Measurements from ENCODE around the gene CANX.

Gene CANX

DNA sequence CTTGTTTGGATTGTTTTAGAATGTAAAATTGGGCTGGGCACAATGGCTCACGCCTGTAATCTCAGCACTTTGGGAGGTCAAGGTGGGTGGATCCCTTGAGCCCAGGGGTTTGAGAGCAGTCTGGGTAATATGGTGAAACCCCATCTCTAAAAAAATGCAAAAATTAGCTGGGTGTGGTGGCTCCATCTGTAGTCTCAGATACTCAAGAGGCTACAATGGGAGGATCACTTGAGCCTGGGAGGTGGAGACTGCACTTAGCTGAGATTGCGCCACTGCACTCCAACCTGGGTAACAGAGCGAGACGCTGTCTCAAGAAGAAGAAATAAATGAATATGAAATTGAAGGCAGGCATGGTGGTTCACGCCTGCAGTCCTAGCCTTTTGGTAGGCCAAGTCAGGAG lies 55.2 kb downstream of the CANX start:
- DNase-seq (ENCODE audit: low spot score), result no peak

DNA sequence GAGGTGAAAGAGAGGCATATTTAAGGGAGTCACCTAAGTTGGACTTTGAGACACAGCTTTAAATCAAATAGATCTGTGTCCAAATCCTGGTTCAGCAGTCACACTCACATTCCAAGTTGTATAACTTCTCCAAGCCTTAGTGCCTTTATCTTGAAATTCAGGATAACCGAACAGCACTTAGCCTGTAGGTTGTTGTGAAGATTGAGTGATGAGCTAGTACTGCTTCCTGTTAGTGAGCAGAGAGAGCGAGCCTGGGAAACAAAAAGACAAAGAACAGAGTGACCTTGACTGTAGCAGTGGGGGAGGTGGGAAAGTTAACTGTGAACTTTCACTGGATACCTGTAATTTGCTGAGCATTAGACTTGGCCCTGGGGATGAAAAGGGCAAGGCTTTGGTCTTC lies 56.3 kb downstream of the CANX start:
- DNase-seq (ENCODE audit: low spot score), result no peak

DNA sequence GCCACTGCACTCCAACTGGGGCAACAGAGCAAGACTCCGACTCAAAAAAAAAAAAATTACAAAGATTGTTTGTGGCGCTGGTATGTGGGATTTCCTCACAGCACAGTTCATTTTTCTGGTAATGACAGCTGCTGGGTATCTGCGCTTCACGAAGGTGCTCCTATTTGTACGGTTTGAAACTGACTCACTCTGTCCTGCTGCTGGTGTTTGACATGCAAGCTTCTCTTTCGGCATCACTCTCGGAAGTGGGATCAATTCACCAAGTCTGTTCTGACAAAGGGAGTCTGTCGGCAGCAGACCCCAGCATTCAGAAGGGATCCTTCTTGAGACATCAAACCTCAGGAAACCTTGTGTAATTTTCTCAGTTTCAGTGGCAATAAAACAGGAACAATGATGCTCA lies 60.2 kb downstream of the CANX start:
- DNase-seq (ENCODE audit: low spot score), result no peak

DNA sequence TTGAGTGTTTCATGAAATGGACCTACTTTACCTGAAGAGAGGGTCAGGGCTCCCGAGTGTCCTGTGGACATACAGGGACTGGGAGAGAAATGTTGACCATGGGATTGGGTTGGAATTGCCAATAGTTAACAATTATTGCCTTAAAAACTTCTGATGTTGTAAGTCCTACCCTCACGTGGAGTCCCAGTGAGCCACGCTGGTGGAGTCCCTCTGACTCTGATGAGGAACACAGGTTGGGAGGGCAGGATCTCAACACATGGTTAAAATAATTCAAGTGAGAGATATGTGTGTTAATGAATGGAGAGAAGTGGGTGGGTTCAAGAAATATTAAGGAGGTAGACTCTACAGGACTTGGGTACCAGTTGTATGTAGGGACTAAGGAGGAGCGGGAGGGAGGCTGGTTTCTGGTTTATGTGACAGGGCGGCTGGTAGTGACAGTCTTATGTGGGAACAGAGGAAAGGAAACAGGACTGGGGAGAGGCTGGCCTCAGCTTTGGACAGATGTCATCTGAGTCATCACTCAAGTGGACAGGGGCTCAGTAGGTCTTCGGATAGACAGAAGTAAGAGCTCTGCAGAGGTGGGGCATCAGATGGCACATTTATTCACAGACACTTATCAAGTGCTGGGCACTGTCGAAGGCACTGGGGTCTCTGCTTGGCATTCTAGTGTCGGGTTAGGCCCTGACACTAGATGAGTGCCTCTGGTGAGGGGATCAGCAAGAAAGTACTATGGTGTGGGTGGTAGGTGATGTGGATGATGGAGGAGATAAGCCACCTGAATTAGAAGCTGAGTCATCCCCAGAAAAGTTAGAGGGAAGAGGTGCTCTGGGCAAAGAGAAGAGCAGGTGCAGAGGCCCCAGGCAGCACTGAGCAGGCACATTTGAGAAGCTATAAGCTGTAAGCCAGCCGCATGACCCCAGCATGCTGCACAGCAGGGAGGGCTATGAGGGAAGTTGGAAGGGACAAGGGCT lies 61.1 kb downstream of the CANX start:
- DNase-seq (ENCODE audit: low spot score), result peak; percentile 30

DNA sequence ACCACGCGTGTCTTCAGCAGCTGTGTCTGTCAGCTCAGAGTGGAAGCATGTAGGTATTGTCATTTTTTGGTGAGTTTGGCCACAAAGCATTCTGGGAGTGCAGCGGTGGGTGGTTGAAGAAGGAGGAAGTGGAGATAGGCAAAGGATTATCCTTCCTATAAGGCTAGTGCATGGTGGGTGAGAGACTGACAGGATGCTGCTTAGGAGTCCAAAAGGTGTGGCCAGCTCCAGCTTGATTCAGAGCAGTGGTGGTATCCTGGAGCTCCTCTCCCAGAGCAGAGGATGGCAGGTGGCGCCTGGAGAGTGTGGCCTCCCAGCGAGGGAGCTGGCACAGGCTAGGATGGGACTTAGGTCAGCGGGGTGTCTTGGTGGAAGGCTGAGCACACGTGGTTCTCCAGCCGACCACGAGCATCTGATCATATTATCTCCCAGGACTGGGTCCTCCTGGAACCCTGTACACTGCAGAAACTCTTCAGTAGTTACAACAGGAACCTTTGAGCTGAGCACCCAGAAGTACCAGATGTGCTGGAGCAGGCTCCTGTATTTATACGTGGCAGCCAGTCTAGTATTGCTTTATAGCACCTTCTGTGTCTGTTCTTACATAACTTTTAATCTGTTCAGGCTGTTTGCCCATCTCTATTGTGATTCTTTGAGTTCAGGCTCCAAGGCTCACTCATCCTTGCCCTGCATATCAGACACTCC lies 63.5 kb downstream of the CANX start:
- no peak for DNase-seq (ENCODE audit: low spot score)

DNA sequence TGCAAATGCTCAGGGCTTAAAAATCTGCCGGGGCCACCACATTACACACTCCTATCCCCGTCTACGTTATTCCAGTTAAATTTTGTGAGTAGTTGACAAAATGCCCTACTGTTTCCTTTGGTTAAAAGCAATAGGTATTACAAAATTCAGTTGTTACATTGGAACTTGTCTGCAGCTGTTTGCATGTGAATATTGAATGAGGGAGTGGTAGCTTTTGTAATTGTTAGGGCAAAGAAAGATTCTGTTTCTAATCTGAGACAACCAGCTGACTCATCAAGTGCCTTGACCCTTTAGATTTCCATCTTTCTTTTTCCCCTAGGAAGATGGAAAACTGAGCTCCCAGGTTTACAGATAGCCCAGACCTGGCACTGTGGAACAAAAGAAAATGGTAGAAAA lies 64.0 kb downstream of the CANX start:
- no peak for DNase-seq (ENCODE audit: low spot score)

DNA sequence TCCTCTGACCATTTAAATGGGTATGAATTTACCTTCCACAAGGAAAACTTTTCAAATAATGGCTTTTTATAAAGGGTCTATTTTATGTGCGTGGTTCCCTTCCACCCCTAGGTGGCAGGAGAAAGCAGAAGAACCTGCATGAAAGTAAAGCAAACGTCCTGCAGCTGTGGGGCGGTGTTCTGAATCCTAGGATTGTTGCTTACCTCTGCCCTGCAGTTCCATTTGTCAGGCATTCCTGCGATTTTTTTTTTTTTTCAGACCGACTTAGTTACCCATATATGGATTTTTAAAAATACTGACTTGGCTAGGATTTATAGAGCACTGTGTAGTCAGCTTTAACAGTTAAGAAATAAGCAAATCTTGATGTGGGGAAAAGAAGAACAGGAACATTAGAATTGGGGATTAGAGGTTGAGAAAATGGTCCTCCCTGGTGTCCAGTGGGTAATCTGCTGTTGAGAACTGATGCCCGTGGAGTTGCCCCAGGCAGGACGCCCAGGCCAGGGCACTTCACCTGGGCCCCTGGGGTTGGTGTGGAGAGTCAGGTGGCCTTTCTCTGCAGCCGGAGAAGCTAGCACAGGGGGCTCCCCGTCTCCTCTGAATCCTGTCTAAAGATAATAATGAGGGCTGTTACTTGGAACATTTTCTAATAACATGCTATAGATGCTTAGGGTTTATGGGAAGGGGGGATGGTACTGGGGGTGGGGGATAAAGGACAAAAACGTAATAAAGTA lies 64.6 kb downstream of the CANX start:
- peak; percentile 82 for DNase-seq (ENCODE audit: low spot score)

DNA sequence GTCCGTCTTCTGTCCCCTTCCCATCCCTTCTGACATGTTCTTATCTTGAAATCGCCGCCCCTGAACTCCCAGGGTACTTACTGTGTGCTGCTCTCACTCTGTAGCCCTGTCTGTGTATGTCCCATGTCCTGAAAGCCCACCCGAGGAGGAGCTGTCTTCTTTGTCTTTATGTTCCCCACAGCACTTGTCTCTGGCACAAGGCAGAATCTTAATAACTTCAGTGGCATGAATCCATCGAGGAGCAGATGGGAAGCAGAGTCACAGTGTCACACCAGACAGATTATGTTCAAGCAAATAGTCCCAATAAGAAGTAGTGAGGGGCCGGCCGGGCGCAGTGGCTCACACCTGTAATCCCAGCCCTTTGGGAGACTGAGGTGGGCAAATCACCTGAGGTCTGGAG lies 65.3 kb downstream of the CANX start:
- DNase-seq (ENCODE audit: low spot score), result peak; percentile 23

DNA sequence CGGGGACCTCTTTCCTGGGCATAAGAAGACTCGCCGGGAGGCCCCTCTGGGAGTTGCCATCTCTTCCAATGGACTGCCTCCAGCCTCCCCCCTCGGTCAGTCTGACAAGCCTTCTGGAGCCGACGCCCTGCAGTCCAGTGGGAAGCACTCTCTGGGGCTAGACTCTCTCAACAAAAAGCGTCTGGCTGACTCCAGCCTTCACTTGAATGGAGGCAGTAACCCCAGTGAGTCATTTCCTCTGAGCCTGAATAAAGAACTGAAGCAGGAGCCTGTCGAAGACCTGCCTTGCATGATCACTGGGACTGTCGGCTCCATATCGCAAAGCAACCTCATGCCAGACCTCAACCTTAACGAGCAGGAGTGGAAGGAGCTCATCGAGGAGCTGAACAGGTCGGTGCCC lies 66.6 kb downstream of the CANX start:
- peak; percentile 17 for DNase-seq (ENCODE audit: low spot score)

DNA sequence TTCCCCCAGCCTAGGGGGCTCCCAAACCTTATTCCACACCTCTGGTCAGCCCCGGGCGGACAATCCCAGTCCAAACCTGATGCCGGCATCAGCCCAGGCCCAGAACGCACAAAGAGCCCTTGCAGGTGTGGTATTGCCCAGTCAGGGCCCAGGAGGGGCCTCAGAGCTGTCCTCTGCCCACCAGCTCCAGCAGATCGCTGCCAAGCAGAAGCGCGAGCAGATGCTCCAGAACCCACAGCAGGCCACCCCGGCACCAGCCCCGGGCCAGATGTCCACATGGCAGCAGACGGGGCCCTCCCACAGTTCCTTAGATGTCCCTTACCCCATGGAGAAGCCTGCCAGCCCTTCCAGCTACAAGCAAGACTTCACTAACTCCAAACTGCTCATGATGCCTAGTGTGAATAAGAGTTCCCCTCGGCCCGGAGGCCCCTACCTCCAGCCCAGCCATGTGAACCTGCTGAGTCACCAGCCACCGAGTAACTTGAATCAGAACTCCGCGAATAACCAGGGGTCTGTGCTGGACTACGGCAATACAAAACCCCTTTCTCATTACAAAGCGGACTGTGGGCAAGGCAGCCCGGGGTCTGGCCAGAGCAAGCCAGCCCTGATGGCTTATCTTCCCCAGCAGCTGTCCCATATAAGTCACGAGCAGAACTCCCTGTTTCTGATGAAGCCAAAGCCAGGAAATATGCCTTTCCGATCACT lies 67.4 kb downstream of the CANX start:
- DNase-seq (ENCODE audit: low spot score), result no peak

DNA sequence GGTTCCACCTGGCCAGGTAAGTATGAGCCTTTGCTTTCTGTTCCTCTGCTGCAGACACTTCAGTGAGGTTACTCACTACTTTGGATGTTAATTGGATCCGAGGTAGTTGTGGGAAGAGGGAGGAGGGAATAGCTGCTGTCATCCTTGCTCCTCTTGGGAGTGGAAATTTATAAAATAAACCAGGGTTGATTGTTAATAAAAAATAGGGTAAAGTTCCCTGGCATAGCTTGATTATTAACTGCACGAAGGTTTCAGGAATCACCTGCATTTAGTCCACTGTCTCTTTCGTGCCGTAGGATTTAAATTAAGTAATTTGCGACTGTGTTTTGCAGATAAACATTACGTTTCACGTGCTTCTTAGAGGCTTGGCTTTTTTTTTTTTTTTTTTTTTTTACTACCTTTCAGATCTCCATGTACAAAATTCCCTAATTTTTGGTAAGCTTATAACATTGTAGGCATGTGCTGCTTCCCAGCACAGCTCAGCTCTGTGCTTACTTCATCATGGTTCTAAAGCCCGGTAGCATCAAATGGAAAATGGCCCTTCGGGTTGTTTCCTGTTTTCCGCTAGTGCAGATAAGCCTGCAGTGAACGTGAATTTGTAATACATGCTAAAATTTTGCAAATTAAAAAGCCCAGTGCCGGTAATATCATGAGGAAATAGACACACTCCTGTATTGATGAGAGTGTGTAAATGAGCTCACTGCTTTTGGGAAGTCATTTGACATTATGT lies 68.1 kb downstream of the CANX start:
- DNase-seq (ENCODE audit: low spot score), result no peak

DNA sequence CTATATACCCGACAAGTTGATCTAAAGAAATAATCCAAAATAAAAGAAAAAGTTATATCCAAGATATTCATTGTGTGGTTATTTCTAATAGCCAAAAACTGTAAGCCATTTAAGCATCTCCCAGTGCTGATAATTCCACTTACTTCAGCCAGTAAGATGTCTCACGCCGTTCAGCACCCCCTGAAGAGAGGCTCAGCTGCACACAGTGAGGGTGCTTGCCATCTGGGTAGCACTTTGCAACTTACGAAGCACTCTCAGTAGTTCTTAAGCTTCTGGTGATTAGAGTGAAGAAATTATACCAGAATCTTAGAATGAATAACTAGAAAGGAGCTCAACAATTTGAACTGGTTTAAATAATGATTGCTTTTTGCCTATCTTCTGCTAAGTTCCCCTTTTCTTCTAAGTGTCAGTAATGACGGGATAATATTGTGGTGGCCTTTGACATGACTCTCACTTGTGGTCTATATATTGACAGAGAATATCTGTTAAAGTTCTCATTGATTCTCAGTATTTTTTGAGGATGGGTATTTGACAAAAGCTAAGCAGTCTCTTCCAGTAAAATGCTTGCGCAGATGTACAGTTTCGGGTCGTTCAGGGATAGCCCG lies 68.8 kb downstream of the CANX start:
- no peak for DNase-seq (ENCODE audit: low spot score)

DNA sequence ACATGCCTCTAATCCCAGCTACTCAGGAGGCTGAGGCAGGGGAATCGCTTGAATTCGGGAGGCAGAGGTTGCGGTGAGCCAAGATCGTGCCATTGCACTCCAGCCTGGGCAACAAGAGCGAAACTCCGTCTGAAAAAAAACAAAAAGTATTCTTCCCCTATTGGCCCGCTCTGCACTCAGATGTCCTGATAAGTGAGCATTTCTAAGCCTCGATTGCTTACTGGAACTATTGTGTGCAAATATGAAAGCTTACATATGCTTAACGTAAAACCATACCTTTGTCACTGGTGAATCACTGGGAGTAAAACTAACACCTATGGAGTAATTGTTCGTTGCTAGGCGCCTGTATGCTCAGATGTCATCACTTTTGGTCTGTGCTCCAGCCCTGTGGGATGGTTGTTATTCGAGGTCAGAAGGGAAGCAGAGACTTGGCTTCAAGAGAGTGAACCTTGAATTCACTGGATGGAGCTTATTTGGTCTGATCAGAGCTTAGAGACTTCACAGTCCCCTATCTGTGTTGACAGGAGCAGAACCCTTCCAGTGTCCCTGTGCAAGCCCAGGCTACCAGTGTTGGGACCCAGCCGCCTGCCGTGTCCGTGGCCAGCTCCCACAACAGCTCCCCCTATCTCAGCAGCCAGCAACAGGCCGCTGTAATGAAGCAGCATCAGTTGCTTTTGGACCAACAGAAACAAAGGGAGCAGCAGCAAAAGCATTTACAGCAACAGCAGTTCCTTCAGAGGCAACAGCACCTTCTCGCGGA lies 69.7 kb downstream of the CANX start:
- no peak for DNase-seq (ENCODE audit: low spot score)

DNA sequence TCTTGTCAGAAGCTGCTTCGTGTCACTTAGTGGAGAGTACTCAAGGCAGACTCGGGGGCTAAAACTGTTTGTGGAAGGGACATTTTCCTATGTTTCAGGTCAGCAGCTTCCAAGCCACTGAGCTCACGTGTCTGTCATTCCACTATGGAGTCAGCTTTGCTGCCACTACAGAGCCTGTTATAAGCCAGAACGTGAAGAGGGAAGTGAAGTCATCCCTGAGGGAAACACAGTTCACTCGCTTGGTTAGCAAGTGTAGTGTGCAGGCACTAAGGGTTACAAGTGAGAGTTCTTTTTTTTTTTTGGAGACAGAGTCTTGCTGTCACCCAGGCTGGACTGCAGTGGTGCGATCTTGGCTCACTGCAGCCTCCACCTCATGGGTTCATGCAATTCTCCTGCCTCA lies 70.5 kb downstream of the CANX start:
- no peak for DNase-seq (ENCODE audit: low spot score)

DNA sequence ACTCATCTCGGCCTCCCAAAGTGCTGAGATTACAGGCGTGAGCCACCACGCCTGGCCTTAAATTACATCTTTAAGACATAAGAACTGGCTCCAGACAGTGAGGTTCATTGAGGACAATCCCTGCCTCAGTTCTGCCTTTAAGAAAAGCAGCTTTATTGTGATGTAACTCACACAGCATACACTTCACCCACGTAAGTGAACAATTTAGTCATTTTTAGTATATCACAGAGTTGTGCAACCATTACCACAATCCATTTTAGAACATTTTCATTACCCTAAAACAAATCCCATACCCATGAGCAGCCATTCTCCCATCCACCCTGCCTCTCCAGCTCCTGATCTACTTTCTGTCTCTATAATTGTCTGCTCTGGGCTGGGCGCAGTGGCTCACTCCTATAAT lies 71.0 kb downstream of the CANX start:
- no peak for DNase-seq (ENCODE audit: low spot score)

DNA sequence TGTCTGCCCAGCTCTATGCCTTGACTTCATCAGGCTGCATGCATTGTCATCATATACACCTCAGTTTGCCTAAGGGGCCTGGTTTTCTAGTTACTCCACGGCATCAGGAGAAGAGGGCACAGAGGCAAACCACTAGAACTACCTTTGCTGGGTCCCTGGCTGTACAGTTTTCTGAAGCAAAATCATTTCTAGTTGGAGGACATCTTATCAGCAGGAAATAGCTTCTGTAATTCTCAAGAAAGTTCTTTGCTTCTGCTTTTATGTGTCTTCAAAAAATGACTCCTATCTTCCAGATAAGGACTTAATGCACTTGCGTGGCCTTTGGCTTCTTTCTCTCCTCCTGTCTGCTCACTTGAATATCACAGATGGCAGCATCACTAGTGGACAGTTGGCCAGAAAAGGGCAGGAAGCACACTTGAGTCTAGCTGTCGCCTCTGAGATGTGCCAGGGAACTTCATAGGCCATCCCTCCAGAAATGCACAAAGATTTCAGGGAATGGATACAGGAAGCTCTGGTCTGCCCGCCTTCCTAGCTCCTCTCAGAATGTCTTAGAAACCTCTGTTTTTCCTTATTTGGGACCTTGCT lies 72.6 kb downstream of the CANX start:
- no peak for DNase-seq (ENCODE audit: low spot score)

DNA sequence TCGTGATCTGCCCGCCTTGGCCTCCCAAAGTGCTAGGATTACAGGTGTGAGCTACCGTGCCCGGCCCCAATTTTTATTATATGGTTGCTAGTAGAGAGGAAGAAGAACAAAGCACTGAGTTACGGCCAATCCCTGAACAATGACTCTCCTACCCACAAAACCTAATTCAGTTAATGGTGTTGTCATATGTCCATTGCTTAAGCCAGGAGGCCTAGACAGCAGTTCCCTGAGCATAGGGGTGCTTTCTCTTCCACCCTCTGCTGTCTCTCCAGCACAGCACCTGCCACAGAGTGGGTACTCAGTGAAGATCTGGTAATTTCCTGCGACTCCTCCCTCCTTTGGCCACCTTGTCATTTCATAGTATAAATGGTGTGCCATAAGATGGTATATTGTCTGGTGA lies 73.6 kb downstream of the CANX start:
- no peak for DNase-seq (ENCODE audit: low spot score)

DNA sequence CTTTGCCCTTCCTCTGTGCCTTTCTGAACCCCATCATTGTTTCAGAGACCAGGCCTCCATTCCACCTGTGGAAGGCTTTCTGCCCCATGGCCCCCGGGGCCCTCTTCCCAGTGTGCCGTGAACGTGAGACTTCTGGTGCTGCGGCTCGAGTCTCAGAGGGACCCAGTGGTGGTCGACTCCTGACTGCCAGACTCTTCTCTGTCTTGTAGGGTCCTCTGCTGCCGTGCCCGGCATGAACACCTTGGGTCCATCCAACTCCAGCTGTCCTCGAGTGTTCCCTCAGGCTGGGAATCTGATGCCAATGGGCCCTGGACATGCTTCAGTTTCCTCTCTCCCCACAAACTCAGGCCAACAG lies 74.9 kb downstream of the CANX start:
- DNase-seq (ENCODE audit: low spot score), result no peak

DNA sequence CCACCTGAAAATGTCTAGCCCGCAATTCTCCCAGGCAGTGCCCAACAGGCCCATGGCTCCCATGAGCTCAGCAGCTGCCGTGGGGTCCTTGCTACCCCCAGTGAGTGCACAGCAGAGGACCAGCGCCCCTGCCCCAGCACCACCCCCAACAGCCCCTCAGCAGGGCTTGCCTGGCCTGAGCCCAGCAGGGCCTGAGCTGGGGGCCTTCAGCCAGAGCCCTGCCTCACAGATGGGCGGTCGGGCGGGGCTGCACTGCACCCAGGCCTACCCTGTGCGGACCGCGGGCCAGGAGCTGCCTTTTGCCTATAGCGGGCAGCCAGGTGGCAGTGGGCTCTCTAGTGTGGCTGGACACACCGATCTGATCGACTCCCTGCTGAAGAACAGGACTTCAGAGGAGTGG lies 75.7 kb downstream of the CANX start:
- no peak for DNase-seq (ENCODE audit: low spot score)

DNA sequence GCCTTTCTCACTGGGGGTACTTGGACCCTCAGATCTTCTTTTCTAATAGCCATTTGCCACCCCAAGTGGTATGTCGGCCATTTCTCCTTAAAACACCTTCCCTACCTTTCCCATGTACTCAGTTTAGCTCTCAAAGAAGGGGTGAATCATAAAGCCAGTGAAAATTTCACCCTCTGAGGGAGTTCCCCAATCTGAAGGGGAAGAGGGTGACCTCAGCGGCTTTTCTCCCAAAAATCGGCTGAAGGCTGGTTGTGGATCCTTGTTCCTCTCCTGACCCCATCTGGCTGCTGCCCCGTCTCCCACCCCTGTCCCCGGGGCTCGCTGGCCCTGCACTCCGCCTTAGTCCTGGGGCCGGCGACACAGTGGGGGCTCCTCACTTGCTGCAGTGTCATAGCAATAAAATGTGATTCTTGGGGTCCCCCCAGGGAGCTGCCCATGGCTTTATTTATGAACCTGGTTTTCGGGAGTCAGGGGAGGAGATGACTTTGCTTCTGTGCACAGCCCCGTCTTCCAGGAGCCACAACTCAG lies 77.7 kb downstream of the CANX start:
- no peak for DNase-seq (ENCODE audit: low spot score)

Measured in Ammon's horn (tissue), 1 donor.